HG03103 (cell line): ENCODE data around the gene KATNA1.

ENCODE experiments used
- ATAC-seq: cut with Tn5 transposase; IDR thresholded peaks from one replicate; pipeline ENCODE4 v1.9.1; 2021; ENCODE audit warnings: low read depth; ENCODE audit not compliant: unreplicated experiment

The KATNA1 gene

DNA sequence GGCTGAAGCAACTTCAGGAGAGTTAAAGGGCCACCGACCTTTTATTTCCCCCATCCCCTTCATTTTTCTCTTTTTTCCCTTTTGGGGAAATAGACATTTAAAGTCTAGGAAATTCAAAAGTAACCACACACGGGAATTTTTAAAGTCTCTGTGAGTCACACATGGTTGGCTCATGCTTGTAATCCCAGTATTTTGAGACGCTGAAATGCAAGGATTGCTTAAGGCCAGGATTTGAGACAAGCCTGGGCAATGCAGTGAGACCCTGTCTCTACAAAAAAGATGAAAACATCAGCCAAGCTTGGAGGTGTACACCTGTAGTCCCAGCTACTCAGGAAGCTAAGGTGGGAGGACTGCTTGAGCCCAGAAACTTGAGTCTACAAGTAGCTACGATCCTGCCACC, 34.2 kb downstream of the KATNA1 start:
- ATAC-seq, result no peak

DNA sequence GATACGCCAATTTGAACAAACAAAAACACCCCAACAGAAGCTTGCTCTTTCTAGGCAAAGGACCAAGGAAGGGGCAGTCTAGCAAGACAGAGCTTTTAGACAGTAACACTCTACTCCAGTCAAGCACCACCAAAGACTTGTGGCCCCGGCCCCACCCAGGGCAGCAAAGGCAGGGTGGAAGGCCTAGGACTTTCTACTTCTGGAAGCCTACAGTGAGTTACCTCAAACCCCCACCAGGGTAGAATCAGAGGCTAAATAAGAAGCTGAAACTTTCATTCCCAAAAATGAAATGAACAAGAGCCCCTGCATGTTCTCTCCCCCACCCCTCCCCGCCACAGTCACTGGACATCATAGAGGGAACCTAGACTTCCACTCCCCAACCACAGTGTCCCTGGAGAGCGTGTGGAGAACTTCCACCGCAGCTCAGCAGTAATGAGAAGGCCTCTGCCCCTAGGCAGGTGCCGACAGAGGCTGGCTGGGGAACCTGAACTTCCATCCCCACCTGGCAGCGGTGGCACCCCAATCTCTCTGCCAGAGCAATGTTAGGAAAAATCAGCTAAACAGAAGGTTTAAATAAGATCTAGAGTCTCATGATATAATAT, 40.0 kb downstream of the KATNA1 start:
- ATAC-seq, result no peak

DNA sequence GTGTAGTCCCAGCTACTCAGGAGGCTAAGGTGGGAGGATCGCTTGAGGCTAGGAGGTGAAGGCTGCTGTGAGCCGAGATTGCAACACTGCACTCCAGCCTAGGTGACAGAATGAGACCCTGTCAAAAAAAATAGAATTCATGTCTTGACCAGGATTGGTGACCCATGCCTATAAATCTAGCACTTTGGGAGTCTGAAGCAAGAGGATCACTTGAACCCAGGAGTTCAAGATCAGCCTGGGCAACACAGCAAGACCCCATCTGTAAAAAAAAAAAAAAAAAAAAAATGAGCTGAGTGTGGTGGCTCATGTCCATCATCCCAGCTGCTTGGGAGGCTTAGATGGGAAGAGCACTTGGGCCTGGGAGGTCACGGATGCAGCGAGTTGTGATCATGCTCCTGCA, 48.0 kb downstream of the KATNA1 start:
- ATAC-seq, result no peak

DNA sequence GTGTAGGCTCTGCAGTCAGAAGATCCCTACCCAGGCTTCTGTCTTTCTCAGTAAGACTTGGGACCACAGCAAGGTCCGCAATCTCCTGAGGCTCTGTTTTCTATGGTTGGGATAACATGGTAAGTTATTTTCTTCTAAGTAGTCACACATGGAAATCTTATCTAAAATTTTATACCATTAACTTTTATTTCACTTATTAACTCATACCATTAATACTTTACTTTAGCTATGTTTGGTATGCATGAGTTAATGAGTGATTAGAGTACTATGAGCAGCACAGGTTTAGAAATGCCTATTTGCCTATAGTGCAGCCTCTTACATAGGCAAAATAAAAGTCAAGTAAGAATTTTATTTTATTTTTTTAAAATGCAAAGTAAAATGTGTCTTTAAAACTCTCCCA, 55.1 kb downstream of the KATNA1 start:
- no peak for ATAC-seq

DNA sequence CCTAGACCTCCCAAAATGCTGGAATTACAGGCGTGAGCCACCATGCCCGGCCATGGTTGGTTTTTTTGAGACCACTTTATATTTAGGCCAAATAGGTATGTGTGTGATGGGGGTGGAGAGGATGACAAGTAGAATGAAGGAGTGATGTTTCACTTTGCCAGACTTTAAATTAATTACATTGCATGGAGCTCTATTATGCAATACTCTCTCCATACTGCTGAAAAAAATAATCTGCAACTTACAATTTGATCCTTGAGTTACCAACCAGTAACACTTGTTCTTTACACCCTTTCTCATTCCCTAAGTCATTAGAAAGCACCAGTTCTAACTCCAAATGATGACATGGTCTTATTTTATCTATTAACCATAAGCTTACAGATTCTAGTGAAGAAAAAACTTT, 55.5 kb downstream of the KATNA1 start:
- no peak for ATAC-seq

DNA sequence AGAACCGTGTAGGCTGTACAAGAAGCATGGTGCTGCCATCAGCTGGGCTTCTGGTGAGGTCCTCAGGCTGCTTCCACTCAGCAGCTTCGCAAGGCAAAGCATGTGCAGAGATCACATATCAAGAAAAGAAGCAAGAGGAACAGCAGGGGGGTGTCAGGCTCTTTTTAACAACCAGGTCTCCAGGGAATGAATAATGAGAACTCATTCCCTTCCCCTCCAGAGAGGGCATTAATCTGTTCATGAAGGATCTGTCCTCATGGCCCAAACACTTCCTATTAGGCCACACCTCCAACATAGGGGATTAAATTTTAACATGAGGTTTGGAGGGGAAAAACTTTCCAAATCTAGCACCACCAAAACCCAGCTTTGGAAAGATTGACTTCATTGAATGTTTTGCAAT, 62.4 kb downstream of the KATNA1 start:
- ATAC-seq, result no peak

DNA sequence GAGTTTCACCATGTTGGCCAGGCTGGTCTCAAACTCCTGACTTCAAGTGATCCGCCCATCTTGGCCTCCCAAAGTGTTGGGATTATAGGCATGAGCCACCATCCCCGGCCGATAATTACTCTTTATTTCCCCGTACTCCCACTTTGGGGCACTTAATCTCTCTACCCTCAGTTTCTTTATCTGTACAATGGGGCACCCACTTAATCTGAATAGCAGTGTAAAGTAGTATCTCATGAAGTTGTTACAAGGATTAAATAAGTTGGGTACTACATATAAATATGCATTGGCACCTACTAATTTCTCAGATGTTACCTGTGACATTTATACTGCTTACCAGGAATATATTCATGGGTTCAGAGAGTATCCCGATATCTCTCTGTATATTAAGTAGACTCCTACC, 67.2 kb downstream of the KATNA1 start:
- ATAC-seq, result no peak

DNA sequence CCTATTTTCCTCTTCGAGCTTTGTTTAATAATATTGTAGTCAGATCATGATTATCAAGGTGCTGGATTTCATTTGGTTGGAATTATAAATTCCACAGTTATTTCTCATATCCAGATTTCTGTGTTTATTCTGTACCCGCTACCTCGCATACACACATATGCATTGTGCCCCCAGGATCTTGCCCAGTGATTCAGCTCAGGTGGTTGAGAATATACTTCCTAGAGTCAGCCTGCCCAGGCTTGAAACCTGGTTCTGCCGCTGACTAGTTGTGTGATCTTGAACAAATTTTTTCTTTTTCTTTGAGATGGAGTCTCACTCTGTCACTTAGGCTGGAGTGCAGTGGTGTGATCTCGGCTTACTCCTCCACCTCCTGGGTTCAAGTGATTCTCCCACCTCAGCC, 67.6 kb downstream of the KATNA1 start:
- ATAC-seq, result no peak

DNA sequence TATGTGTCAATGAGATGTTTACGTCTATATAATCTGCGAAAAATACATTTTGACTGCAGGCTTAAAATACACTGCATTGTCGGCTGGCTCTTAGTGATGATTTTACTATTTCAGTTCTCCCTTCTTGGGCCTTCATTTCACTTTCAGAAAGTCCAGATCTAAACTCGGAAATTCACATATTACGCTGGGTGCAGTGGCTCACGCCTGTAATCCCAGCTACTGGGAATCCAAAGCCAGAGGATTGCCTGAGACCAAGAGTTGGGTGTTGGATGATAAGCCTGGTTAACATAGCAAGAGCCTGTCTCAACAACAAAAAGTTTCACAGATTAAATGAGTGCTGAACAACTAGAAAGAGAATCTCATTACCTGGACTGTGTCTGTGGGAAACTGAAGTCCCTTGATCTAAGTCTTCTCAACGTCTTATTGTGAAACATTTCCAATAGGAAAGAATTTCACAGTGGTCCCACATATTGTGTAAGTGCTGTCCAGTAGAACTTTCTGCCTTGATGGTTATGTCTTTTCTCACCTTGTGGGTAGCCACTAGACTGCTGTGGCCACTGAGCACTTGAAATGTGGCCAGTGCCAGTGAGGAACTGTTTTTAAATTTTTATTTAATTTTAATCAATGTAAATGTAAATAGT, 80.4 kb downstream of the KATNA1 start:
- no peak for ATAC-seq

DNA sequence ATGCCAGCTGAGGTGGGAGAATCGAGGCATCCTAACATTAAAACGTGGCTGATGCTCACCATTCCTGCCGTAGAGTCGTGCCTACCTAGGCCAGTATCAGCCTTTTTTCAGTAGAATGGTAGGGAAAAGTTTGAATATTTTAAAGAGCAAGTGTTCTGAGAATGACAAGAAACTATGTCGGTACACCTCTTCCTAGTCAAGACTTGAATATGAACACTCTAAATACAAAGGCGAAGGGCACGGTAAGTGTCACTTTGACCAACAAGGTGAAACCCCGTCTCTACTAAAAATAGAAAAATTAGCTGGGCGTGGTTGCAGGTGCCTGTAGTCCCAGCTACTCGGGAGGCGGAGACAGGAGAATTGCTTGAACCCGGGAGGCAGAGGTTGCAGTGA, 81.3 kb downstream of the KATNA1 start:
- ATAC-seq, result no peak

DNA sequence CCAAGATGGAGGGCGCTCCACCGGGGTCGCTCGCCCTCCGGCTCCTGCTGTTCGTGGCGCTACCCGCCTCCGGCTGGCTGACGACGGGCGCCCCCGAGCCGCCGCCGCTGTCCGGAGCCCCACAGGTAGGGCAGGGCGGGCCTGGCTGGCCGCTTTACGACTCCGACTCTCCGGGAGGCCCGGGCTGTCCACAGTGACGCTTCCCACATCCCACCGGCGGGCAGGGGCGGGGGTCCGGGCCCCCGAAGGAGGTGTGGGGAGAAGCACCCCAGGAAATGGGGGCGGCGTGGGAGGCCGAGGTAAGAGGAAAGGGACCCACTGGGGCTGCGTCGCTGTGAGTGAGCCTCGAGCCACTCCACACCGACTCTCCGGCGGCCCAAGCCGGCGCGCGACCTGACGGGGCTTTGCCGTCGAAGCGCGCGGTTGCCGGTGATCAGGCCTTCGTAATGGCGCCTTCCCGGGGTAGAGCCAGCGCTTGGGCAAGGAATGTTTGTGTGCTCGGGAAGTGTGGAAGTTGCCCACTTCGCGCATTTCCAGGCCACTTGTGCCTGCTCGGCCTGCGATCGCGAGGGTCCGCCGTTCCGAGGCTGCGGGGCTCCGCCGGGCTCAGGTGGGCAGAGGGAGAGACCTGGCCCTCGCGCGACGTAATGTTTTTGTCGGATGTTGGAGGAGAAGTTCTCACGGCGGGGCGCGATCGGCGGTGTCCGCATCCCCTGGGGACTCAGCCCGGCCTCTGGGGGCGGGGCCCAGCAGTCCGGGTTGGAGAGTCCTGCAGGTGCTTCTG, 81.9 kb downstream of the KATNA1 start:
- ATAC-seq, result peak; percentile 16

DNA sequence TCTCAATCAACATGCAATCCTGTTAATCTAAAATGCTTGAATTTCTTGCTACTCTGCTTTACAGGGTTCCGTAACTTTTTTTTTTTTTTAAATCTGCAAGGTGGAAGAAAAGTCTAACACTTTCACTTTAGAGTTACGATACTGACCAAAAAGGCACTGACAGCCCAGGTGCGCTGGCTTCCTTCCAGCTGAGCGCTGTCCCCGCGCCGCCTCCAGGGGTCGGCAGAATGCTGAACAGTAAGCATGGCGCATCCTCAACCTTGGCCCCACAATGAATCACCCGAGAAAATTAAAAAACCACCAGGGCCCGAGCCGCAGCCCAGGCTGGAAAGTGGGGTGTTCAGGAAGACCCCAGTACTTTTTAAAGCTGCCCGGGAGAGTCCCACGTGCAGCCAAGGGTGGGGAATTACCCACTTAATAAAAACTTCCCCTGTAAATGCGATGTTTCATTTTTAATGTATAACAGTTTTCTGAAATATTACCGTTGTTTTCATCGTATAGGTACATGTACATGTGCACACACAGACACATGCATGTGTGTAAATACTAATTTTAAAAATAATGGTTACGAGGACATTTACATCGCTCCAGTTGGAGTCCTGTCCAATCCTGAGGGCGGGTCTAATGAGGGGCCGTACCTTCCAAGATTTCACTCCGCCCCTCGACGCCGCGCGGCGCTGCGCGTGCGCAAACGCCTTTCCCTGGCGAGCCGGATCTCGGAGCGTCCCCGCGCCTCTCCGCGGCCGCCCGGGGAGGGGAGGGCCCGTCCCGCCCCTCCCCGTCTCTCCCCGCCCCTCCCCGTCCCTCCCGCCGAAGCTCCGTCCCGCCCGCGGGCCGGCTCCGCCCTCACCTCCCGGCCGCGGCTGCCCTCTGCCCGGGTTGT, 82.7 kb downstream of the KATNA1 start, which contains the start of gene GINM1:
GINM1 (plus strand) TSS at position 849 of the 883 bp plus-strand sequence. CDS start 40 bp downstream, outside the sequence.
- ATAC-seq, result peak; percentile 71

DNA sequence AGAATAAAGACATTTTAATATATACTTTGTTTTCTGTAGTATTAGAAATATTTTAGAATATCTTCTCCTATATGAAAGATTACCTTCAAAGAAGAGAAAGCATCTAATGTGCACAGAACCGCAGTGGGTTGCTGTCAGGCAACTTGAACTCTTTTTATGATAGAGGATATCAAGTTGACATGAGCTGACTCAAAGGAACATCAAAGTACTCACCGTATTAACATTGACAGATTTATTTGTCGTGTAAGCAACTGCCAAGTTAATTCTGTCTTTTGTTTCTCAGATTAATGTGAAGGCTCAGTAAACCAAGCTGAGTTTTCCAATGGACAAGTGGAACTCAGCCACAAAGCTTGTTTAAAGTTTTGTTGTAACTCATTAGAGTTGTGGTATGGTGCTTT, 84.6 kb downstream of the KATNA1 start:
- no peak for ATAC-seq

DNA sequence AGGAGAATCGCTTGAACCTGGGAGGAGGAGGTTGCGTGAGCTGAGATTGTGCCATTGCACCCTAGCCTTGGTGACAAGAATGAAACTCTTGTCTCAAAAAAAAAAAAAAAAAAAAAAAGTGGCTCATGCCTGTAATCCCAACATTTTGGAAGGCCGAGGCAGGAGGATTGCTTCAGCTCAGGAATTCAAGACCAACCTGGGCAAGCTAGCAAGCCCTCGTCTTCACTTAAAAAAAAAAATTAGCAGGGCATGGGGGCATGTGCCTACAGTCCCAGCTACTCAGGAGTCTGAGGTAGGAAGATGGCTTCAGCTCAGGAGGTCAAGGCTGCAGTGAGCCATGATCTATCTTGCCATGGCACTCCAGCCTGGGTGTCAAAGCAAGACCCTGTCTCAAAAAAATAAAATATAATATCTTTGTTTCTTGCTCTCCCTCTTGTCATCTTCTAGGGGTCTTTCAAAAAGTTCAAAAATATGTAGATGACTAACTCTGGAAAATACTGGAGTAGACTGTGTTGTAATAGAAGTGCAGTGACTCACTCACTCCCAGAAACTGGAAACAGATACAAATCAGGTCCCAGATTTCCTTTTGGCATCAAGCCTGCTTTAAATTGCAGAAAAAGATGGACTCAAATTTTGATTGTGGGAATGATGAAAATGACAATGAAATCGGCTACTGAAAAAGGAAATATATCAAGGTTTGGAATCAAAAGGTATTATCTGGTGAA, 85.1 kb downstream of the KATNA1 start:
- no peak for ATAC-seq

DNA sequence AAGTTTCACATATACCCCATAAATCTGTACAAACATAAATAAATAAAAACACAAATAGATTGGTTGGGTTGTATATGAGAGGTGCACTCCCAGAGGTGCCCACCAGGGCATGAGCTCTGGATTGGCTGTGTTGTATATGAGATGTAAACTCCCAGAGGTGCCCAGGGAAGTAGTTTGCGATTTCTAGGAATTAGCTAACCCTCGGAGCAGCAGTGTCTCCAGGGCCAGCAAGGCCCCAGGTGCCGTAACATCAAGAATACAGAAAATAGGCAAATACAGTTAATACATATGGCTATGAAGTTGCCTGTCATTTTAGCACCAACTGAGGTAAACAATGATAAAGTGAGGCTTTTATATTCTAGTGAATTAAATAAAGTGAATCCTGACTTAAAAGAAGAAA, 87.8 kb downstream of the KATNA1 start:
- ATAC-seq, result no peak

DNA sequence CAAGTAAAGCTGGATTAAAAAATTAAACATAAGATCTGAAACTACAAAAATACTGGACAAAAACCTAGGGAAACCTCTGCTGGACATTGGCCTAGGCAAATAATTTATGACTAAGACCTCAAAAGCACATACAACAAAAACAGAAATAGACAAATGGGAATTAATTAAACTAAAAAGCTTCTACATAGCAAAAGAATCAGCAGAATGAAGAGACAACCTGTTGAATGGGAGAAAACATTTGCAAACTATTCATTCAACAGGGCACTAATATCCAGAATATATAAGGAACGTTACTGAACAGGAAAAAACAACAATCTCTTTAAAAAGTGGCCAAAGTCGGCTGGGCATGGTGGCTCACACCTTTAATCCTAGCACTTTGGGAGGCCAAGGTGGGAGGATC, 89.1 kb downstream of the KATNA1 start:
- ATAC-seq, result no peak

DNA sequence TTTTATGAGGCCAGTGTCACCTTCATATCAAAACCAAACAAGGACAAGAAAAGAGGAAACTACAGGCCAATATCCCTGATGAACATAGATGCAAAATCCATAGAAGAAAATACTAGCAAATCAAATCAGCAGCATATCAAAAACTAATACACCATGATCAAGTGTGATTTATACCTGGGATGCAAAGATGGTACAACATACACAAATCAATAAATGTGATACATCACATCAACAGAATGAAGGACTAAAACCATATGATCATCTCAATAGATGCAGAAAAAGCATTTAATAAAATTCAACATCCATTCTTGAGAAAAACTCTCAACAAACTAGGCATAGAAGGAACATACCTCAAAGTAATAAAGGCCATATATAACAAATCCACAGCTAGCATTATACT, 90.5 kb downstream of the KATNA1 start:
- ATAC-seq, result no peak

DNA sequence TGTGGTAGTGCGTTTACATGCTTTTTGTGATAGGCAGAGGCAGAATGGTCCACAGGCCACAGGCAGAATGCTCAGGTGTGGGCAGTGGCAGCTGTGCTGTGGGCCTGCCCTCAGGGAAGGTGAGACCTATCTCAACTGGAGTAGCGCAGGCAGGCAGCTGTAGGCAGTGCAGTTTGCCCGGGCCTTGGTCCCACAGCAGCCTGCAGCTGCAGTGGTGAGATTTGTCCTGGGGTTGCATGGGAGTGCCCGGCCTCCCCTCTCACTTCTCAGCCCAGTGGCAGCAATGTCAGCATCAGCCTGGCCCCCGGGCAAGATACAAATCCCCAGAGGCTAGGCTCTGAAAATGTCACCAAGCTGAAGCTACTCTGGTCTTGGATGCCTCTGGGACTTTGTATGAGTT, 96.6 kb downstream of the KATNA1 start:
- ATAC-seq, result no peak

DNA sequence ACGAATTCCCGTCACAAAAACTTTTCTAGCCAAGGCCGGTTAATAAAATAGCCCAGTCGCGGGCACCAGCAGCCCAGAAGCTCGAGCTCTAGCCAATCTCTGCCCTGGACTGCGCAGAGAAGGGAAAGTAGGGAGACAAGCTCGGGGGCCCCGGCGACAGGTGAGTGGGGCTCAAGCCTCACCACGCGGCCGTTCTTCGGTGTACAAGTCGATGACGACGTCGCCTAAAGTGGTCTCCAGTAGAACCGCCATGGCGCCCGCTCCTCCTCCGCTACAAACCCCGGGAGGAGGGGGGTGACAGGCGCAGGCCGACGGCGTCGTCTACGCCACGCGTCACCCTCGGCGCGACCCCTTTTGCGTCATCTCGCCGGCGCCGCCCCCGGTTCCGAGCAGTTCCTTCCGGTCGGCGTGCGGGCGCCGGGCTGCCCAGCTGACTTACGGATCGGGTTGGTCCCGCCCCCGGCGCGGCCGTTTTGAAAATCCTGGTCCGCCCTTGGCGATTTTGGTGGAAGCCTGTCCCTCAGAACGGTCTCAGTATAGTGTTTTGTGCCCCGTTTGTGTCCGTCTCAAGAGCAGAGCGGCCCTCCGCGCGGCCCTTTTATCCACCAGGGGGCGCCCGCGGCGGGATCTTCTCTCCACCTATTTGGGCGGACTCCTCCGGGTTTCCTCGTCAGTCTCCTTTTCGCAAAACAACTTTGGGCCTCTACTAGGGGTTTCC, 102.6 kb downstream of the KATNA1 start, which contains the start of gene PPIL4:
PPIL4 (minus strand) TSS at position 290 of the 718 bp plus-strand sequence; CDS start at position 252, 38 bp downstream.
- peak; percentile 93 for ATAC-seq
